ENCODE results near the gene DUT. TPM values are rescaled to one million over a fixed set of nuclear protein-coding genes. Genes with fewer than 3 reads are reported as not detected.

DUT gene
- total and polyA plus RNA-seq, 10 donors = 72.6 to 145 (median 85.9) TPM

GRCh38 chr15:48373821-48374451, 42.7 kb downstream of the DUT start:
- WGBS, 5 donors = 90 to 96% (median 91%) methylated on average over 10 of the region's 10 CpGs
- no peak for DNase-seq
- Histone ChIP-seq H3K27ac (no peak overlapping the region), H3K36me3 (no peaks in the 10 kb centered on the region), H3K4me1 (no peaks in the 10 kb centered on the region), H3K4me3 (no peak overlapping the region), H3K27me3 (replicated peaks in 1 of 7) (peaks cover 0 to 18% (median 0%) of the 10 kb centered on the region in 7 donors), H3K9me3 (no peaks in the 10 kb centered on the region)
- intact Hi-C loops (cut with DNase I; ENCODE audit: low total_unique reads) = no loop called here
- TF ChIP-seq POLR2A (IDR thresholded peaks at IDR 0.05) = no peak
- TF ChIP-seq POLR2AphosphoS5 (IDR thresholded peaks at IDR 0.05) = no peak

GRCh38 chr15:48374472-48374871, 43.2 kb downstream of the DUT start:
- 75 to 86% (median 81%) methylated on average over 3 of the region's 3 CpGs for WGBS, 5 donors
- no peak overlapping the region for H3K4me3 ChIP-seq
- H3K36me3 ChIP-seq = no peaks in the 10 kb centered on the region
- H3K4me1 ChIP-seq = no peaks in the 10 kb centered on the region
- TF ChIP-seq CTCF (IDR thresholded peaks at IDR 0.05 in 8 of 11, conservative IDR thresholded peaks at IDR 0.05 in 3 of 11) (no peak), POLR2AphosphoS5 (IDR thresholded peaks at IDR 0.05) (no peak), POLR2A (IDR thresholded peaks at IDR 0.05) (no peak)
- no peaks in the 10 kb centered on the region for H3K9me3 ChIP-seq
- H3K27ac ChIP-seq = no peak overlapping the region
- H3K27me3 ChIP-seq (replicated peaks in 1 of 7) = peaks cover 0 to 18% (median 0%) of the 10 kb centered on the region in 7 donors
- DNase-seq = no peak
- intact Hi-C loops (cut with DNase I; ENCODE audit: low total_unique reads) = no loop called here

- WGBS, 5 donors = 89 to 95% (median 94%) methylated on average over 2 of the region's 2 CpGs
- intact Hi-C loops (cut with DNase I; ENCODE audit: low total_unique reads) = no loop called here
Observed at GRCh38 chr15:48375767-48376166, 44.5 kb downstream of the DUT start.

GRCh38 chr15:48380198-48380597, 49.0 kb downstream of the DUT start:
- TF ChIP-seq CTCF (IDR thresholded peaks at IDR 0.05 in 8 of 11, conservative IDR thresholded peaks at IDR 0.05 in 3 of 11) = no peak
- TF ChIP-seq POLR2A (IDR thresholded peaks at IDR 0.05) = no peak
- TF ChIP-seq POLR2AphosphoS5 (IDR thresholded peaks at IDR 0.05) = no peak
- Histone ChIP-seq H3K9me3 (no peaks in the 10 kb centered on the region), H3K27ac (no peak overlapping the region), H3K27me3 (replicated peaks in 1 of 7) (peaks cover 0 to 4% (median 0%) of the 10 kb centered on the region in 7 donors), H3K4me1 (no peaks in the 10 kb centered on the region), H3K36me3 (no peaks in the 10 kb centered on the region), H3K4me3 (no peak overlapping the region)
- 70 to 82% (median 74%) methylated on average over 4 of the region's 4 CpGs for whole genome bisulfite sequencing, 5 donors
- intact Hi-C loops (cut with DNase I; ENCODE audit: low total_unique reads) = no loop called here
- no peak for DNase-seq

More at GRCh38 chr15:48375767-48376166, 44.5 kb downstream of the DUT start:
- H3K9me3 ChIP-seq = no peaks in the 10 kb centered on the region
- no peak for DNase-seq
- no peak overlapping the region for H3K4me3 ChIP-seq
- H3K4me1 ChIP-seq = no peaks in the 10 kb centered on the region
- H3K27me3 ChIP-seq (replicated peaks in 1 of 7) = peaks cover 0 to 18% (median 0%) of the 10 kb centered on the region in 7 donors
- H3K27ac ChIP-seq = no peak overlapping the region
- no peaks in the 10 kb centered on the region for H3K36me3 ChIP-seq
- TF ChIP-seq POLR2AphosphoS5 (IDR thresholded peaks at IDR 0.05) (no peak), CTCF (IDR thresholded peaks at IDR 0.05 in 8 of 11, conservative IDR thresholded peaks at IDR 0.05 in 3 of 11) (no peak), POLR2A (IDR thresholded peaks at IDR 0.05) (no peak)

Data from spleen (tissue), 11 donors.